Dermis blood vessel endothelial cell (primary cell): ENCODE measurements around the gene RTBDN. TPM values are rescaled to one million over a fixed set of nuclear protein-coding genes. Genes with fewer than 3 reads are reported as not detected.
"Not testable (repeated sequence)": the region's sequence is repeated elsewhere in the genome, so short reads cannot be mapped to it uniquely, and the experiment has no call there.

Source experiments
- DNase-seq: peaks from one replicate; pipeline ENCODE4 v3.0.0; 2010
- total RNA-seq: library from RNA; depleted of rRNA; stranded (reverse); fragments of >200 nt; gene quantifications from 2 replicates; pipeline ENCODE4 v1.2.3, GENCODE V29; 2014

RTBDN gene
- total RNA-seq, 1 donor from 2014 or later, result not detected

- DNase-seq, result not testable (repeated sequence)
Observed at GRCh38 chr19:12817810-12818209, 16.6 kb downstream of the RTBDN start.

GRCh38 chr19:12817188-12817587, 17.2 kb downstream of the RTBDN start:
- DNase-seq, result not testable (repeated sequence)

GRCh38 chr19:12815088-12815487, 19.3 kb downstream of the RTBDN start:
- DNase-seq, result no peak

- DNase-seq, result peak; percentile 95
Observed at GRCh38 chr19:12806242-12807081, 27.9 kb downstream of the RTBDN start, which contains the start of gene RNASEH2A. Gene RNASEH2A, plus strand, starts transcription at chr19:12806584. Its CDS starts 90 bp downstream, at chr19:12806674.

- no peak for DNase-seq
Observed at GRCh38 chr19:12804051-12804450, 30.3 kb downstream of the RTBDN start.

GRCh38 chr19:12802267-12803106, 31.9 kb downstream of the RTBDN start:
- DNase-seq, result no peak

- DNase-seq, result peak; percentile 84
Observed at GRCh38 chr19:12801466-12802266, 32.7 kb downstream of the RTBDN start, which contains the start of the genes PRDX2 and THSD8. Gene PRDX2, minus strand, starts transcription at chr19:12801800. Its CDS starts 539 bp downstream, at chr19:12801261. Gene THSD8, plus strand, starts transcription at chr19:12802069. Its CDS starts 3 bp downstream, at chr19:12802072.

GRCh38 chr19:12800923-12801465, 33.4 kb downstream of the RTBDN start:
- no peak for DNase-seq

GRCh38 chr19:12800466-12800770, 34.0 kb downstream of the RTBDN start:
- DNase-seq, result no peak

- no peak for DNase-seq
Observed at GRCh38 chr19:12799742-12800465, 34.5 kb downstream of the RTBDN start.

- not testable (repeated sequence) for DNase-seq
Observed at GRCh38 chr19:12797607-12798006, 36.8 kb downstream of the RTBDN start.

GRCh38 chr19:12797141-12797587, 37.2 kb downstream of the RTBDN start:
- no peak for DNase-seq

- DNase-seq, result peak; percentile 89
Observed at GRCh38 chr19:12796146-12797071, 38.0 kb downstream of the RTBDN start.

GRCh38 chr19:12794971-12795381, 39.4 kb downstream of the RTBDN start:
- DNase-seq, result no peak

- DNase-seq, result no peak
Observed at GRCh38 chr19:12794196-12794941, 40.0 kb downstream of the RTBDN start.

GRCh38 chr19:12793290-12794195, 40.8 kb downstream of the RTBDN start:
- peak; percentile 96 for DNase-seq

- DNase-seq, result no peak
Observed at GRCh38 chr19:12792853-12793289, 41.5 kb downstream of the RTBDN start.
